ENCODE measurements around the gene MYCT1.
A peak's percentile ranks its signal among the peaks of the same experiment; 100 is the strongest.
"Not testable (repeated sequence)": the region's sequence is repeated elsewhere in the genome, so short reads cannot be mapped to it uniquely, and the experiment has no call there.

The MYCT1 gene, protein sequence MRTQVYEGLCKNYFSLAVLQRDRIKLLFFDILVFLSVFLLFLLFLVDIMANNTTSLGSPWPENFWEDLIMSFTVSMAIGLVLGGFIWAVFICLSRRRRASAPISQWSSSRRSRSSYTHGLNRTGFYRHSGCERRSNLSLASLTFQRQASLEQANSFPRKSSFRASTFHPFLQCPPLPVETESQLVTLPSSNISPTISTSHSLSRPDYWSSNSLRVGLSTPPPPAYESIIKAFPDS

DNA sequence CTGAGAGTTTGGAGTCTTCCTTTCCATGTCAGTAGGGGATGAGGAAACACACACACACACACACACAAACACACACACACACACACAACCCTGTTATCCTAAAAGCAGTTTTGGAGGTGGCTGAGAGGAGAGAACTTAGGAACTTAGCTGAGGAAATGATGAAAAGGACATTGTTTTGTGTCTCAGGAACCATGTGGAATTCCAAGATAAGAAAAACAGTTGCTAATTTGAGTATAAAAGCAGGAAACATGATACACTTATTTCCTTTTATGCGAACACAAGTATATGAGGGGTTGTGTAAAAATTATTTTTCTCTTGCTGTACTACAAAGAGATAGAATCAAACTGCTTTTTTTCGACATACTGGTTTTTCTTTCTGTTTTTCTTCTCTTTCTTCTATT is at the start of gene MYCT1:
TSS of gene MYCT1 (plus strand) at position 264 of the 400 bp plus-strand sequence. CDS start at position 270, 6 bp downstream.
- no peak for FAIRE-seq

DNA sequence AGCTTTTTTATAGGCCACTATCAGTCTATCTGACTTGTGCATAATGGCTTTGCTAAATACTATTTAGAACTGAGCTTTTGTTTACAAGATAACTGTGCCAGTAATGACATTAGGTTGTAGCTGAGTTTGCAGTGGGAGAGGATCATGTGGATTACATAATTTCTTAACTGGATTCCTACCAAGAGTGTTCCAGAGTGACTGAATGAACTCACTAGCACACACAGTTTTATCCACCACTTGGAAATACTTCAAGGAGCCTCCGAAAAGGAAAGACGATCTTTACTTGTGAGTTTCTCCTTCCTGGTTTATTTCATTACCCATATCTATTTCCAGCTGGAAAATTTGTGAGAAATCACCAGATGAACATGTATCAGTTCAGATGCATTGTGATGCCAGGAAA is 49.6 kb upstream of the MYCT1 start:
- FAIRE-seq, result no peak

DNA sequence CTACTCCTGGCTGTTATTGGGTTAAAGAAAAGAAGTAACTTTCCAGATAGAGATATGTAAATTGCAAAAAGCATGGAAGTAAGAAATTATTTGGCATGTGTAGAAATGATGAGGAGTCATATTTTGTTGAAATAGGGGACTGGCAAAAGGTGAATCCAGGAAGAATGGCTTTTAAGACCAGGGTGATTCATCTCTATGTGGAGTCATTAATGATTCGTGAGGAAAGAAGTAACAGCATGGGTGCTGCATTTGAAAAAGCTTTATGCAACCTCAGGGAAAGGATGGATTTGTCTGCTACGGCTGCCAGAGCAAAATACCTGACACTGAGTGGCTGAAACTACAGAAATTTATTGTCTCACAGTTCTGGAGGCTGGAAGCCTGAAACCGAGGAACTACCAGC is 45.7 kb upstream of the MYCT1 start:
- FAIRE-seq, result no peak

DNA sequence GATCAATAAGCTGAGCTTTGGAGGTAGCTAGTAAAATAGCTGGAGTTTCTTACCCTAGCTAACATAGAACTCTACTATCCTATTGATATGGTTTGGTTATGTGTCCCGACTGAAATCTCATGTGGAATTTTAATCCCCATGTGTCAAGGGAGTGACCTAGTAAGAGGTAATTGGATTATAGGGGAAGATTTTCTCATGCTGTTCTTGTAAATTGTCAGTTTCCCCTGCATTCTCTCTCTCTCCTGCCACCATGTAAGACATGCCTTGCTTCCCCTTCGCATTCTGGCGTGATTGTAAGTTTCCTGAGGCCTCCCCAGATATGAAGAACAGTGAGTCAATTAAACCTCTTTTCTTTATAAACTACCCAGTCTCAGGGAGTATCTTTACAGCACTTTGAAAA is 35.9 kb upstream of the MYCT1 start:
- no peak for FAIRE-seq

DNA sequence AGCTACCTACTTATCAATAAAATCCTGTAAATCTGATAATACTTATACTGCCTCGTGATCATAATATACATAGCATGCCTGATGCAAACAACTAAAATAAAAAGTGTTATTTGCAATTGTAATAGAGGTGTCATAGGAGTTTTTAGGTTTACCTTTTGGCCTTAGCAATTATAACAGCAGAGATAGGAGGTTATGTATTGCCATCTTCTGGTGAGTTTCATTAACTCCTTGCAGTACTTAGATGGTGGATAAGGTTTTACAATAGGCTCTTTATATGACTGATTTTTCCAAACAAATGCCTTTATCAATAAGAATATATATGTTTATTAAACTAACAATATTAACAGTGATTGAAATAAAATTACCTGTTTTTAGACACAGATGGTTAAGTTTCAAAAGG is 27.8 kb upstream of the MYCT1 start:
- peak; percentile 84 for FAIRE-seq

DNA sequence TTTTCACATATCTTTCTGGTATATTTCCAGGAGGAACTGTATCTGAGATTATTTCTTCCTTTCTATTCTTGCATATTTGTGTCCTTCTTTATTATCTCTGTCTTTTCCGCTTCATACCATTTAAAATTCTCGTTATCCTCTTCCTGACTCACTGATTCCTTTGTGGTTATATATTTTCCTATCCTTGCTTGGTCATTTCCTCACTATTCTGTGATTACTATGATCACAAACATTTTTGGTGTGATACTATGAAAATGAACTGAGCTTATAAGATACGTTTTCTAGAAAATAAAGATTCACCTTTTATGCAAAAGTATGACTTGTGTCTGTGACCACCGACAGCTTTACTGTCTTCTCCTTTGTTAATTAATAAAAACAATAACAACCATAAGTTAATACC is 26.5 kb upstream of the MYCT1 start:
- no peak for FAIRE-seq

DNA sequence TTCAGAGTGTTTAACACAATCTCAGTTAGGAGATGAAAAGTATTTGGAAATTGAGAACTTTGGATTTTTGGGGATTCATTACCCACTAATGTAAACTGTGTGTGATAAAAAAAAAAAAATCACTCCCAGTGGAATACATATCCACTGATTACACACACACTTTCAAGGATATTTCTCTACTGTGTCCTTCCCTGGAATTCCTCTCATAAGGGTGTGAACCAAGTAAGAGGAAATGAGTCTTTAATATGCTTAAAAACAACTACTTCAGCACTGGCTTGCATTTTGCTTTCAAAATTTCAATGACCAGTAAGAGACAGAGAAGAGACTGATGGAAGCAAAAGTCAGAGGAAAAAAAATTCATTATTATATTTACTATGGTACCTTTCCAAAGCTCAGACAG is 24.5 kb upstream of the MYCT1 start:
- no peak for FAIRE-seq

DNA sequence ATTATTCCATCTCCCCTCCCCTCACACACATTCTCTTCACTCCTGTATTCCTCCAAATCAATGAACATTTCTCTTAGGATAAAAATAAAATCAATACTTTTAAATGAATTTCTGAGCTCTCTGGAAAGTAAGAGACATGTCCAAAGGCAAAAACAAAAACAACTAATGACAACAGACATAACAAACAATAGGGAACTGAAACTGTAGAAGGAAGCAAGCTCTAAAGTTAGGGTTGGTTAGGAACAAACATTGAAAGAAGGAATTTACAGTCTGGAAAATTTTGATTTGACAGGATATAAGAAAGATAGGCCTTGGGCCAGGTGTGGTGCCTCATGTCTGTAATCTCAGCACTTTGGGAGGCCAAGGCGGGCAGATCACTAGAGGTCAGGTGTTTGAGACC is 17.5 kb upstream of the MYCT1 start:
- no peak for FAIRE-seq

DNA sequence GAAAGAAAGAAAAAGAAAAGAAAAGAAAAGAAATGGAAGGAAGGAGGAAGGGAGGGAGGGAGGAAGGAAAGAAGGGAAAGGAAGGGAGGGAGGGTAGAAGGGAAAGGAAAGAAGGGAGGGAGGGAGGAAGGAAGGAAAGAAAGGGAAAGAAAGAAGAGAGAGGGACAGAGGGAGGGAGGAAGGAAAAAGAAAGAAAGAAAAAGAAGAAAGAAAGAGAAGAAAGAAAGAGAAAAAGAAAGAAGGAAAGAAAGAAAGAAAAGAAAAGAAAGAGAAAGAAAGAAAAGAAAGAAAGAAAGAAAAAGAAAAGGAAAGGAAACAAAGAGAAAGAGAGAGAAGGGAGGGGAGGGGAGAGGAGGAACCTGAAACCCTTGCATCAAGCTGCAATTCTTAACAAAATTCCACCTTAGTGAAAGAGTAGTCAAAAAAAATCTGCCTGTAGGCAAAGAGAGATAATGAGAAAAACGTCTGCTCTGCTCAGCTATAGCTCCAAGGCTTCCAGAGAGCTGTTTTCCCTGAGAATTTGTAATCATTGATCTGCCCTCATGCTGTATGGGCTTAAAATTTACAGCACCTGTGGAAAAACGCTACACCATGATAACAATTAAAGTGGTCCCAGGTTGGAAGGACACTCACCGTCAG is 16.7 kb upstream of the MYCT1 start:
- no peak for FAIRE-seq

DNA sequence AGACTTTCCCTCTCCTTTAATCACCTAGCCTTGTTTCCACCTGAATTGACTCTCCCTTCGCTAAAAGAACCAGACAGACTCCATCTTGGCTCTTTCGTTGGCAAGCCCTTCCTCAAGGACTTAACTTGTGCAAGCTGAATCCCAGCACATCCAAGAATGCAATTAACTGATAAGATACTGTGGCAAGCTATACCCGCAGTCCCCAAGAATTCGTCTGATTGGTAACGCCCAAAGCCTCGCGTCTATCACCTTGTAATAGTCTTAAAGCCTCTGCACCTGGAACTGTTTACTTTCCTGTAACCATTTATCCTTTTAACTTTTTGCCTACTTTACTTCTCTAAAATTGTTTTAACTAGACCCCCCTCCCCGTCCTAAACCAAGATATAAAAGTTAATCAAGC is 15.6 kb upstream of the MYCT1 start:
- FAIRE-seq, result no peak

DNA sequence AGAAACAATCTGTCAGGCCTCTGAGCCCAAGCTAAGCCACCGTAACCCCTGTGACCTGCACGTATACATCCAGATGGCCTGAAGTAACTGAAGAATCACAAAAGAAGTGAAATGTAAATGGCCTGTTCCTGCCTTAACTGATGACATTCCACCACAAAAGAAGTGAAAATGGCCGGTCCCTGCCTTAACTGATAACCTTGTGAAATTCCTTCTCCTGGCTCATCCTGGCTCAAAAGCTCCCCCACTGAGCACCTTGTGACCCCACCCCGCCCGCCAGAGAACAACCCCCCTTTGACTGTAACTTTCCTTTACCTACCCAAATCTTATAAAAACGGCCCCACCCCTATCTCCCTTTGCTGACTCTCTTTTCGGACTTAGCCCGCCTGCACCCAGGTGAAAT is 14.8 kb upstream of the MYCT1 start:
- FAIRE-seq, result not testable (repeated sequence)

DNA sequence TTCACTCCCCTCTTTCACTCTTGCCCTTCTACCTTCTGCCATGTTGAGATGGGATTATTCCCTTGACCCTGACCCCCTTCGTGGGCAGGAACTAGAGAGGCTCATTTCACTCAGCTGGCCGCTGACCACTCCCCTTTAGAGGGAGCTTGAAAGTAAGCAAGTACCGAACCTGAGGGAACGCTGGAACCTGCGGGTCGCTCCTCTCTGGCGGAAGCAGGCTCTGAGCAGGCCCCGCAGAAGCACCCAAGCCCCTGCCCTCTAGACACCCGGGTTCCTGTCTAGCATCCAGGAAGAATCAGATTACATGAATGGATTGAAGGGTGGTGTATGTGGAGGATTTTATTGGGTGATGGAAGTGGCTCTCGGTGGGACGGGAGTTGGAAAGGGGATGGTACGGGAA is 11.9 kb upstream of the MYCT1 start:
- FAIRE-seq, result no peak

DNA sequence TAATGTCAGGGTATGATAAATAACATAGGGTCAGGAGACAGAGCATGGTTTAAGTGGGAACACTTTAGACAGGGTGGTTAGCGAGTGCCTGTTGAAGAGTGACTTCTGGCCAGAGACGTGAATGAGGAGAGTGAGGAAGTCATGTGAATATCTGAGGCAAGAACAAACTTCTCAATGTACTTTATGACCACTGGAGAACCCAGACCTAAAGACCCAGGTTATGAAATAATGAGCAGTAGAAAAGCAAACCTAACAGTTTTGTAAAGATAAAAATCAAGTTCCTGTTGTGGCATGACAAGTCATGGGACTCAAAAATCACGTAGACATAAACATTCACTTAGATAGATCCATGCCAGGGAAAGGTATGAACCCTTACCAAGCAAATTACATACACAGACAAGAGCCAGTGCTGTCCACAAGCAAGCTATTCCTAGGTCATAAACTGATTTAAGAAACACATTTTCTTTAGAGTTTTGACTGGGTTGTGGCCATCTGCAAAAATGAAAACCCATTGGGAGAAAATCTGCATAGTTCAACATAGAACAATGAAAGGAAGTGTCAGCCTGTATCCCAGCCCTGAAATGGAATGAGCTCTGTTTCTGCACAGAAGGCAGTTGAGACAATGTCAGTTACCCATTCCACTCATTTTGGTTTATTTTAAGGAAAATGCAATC is 2.2 kb upstream of the MYCT1 start:
- no peak for FAIRE-seq

DNA sequence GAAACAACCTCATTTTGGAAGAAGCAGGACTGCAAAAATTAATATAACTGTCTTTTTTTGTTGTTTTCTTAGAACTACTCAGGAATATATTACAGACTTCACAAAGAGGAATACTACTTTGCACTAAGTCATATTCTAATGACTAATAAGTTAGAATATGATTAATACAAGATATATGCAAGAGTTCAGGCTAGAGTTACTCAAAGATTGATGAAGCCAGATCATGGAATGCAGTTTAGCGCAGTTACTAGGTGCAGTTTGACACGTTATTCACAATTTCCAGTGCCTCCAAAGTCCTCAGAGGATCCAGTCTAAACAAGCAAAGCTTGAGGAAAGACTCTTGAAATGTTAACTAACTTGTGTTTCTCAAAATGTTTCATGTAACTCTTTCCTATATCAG is 1.2 kb upstream of the MYCT1 start:
- FAIRE-seq, result no peak

DNA sequence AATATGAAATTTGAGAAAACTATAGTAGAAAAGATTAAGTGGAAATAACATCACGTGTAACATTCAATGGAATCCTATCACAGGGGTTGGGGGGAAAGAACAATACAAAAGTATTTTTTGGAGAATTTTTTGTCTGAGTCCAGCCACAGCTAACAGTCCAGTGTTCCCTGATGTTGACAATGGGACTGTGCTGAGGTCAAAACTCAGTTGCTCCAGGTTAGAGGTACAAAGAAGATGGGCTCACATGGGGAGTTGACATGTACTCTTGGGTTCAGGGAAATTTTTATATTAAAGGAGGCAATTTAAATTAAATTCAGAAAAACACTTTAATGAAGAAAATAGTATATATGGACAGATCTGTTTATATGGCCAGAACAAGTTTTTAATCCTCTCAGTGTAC is 995 bp downstream of the MYCT1 start:
- no peak for FAIRE-seq

DNA sequence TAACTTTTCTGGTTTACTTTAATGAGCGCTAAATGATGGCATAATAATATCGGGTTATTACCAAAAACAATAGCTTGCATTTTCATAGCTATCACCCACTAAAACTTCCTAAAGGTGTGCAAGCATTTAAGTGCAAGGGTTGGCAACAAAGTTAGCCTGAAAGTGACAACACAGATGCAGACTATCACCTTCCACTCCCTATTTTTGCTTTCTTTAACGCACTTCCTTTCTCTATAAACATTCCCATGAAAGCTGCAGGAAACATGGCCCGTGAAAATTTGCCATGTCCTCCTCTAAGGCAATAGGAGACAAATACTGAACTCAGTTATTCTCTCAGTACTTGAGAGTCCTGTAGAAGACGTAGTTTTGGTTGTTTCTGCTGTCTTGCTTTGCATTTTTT is 2.7 kb downstream of the MYCT1 start:
- FAIRE-seq, result no peak

DNA sequence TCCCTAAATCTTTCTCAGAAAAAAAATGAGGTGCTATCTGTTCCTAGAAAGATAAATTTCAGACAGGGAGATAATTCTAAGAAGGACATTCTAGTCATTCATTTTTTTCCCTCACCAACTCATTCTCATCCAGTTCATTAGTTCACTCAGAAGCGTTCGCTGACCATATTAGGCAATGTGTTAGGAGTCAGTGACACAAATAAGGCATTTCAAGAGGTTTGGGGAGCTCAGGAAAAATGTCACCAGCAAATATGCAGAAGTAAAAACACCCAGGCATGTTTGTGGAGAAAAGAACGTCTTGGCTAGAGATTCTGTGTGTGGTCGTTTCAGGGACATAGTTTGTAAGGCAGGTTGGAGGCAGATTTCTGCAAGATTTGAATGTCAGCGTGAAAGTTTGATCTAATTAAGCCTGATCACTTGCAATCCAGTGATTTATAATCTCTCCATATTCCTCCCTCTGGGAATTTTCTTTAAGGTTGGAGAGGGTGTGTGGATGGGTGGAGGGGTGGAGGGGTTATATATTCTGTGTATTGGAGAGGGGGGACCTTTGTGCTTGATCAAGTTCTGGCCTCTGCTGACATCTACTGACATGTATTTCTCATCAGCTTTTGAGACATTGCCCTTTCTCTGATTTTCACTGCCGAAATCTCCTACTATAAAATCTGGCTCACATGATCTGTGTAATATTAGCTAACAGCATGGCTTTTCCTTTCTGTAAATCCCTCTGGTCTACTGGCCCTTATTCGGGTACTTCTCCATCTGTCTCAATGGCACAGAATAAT is 3.6 kb downstream of the MYCT1 start:
- no peak for FAIRE-seq

DNA sequence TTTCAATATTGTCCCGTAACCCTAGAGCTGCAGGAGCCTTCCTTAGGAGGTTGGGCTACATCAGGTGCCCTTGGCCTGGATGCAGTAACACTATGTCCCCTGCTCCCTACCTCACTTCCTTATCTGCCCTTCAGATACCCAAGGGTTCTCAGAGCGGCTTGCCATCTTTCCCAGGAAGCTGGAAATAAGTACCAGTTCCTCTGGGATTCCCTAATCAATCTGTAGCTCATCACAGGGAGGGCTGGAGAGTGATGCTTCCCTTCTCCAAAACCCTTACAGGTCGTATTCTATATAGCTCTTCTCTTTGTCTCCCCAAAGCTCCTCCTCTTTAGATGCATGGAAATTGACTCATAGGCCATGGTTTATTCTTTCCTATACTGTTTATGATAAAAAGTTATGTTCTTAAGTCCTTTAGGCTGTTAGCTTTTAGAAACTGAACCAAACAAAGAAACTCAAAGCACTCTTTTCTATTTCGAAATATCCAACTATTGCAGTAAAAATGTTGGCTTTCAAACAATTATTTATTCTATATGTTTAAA is 4.2 kb downstream of the MYCT1 start:
- FAIRE-seq, result no peak

DNA sequence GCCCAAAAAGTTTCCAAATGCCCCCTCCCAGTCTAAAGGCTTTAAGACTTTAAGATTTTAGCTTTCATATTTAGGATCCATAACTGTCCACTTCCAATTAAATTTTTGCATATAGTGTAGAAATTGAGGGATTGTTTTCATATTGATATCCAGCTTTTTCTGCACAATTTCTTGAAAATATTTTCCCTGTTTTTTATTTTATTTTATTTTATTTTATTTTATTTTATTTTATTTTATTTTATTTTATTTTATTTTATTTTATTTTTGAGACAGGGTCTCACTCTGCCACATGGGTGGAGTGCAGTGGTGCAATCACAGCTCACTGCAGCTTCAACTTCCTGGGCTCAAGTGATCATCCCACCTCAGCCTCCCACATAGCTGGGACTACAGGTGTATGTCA is 6.1 kb downstream of the MYCT1 start:
- FAIRE-seq, result not testable (repeated sequence)

DNA sequence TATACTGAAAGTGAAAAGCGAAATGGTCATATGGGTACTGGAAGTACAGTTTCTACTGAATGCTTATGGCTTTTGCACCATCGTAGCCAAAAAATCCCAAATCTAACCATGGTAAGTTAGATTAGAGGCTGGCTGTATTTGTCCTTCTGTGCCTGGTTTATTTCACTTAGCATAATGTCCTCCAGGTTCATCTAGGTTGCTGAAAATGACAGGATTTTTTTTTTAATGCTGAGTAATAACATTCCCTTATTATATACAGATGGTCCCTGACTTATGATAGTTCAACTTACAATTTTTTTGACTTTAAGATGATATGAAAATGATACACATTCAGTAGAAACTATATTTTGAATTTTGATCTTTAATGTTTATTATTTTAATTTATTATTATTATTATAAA is 7.6 kb downstream of the MYCT1 start:
- no peak for FAIRE-seq

DNA sequence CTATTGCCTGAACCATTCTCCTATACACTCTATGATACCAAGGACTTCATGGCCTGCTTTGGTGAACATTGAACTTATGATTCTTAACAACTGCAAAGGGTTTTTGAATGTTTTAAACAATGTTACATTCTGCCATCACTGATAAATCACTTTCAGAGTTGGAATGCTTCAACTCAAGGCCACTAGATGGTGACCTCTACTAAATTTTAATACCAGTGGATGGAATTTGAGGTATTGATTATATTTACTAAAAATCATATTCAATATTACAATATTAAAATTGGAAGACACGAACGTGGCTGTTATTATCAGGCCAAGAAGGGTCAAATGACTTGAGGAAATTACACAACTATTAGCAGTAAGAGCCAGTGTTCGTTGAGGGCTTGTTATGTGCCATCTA is 18.6 kb downstream of the MYCT1 start:
- FAIRE-seq, result no peak

DNA sequence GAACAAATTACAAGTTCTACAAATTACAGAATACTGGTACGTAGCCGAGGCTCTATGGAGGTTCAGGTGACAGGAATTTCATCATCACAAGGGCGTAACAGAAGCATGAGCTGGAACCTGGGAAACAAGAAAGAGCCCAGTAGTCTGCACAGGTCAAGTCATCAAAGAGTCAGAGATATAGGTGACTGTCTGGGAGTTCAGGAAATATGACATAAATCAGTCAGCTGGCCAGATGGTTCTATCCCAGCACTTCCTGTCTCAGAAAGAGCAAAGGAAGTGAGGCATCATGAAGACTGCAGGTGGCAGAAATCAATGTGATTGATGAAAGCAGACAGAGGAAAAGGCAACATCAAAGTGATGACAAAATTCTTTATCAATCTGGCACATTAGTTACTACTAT is 23.3 kb downstream of the MYCT1 start:
- no peak for FAIRE-seq

DNA sequence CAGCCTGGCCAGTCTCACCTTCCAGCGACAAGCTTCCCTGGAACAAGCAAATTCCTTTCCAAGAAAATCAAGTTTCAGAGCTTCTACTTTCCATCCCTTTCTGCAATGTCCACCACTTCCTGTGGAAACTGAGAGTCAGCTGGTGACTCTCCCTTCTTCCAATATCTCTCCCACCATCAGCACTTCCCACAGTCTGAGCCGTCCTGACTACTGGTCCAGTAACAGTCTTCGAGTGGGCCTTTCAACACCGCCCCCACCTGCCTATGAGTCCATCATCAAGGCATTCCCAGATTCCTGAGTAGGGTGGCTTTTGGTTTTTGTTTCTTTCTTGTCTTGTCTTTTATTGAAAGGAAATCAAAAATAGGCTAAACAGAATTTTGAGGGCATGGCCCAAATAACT is 24.3 kb downstream of the MYCT1 start:
- FAIRE-seq, result no peak

Measured in endometrium (tissue), 2 donors.